K562 (cell line): ENCODE results near the gene SP6. TPM values are rescaled to one million over a fixed set of nuclear protein-coding genes. Genes with fewer than 3 reads are reported as not detected.

Source experiments
- ARID3B ChIP-seq: fragments of 250-450 bp; sonication (Bioruptor Pico); IDR thresholded peaks from 2 replicates; pipeline ENCODE4 v1.4.0; 2020; ENCODE audit warnings: borderline replicate concordance
- ATF7 ChIP-seq: fragments of 450-650 bp; IDR thresholded peaks from 2 replicates; pipeline ENCODE4 v1.7.1; 2014; ENCODE audit warnings: mild to moderate bottlenecking, moderate library complexity
- E2F8 ChIP-seq: fragments of 450-650 bp; IDR thresholded peaks from 2 replicates; pipeline ENCODE4 v1.7.1; 2018; ENCODE audit warnings: mild to moderate bottlenecking, low read depth; ENCODE audit not compliant: partially characterized antibody
- FOXK1 ChIP-seq: sonication (generic); formaldehyde crosslinking; IDR thresholded peaks from 2 replicates; pipeline ENCODE4 v1.8.0; 2022; ENCODE audit warnings: missing genetic modification reagents, mild to moderate bottlenecking, borderline replicate concordance
- HBP1 ChIP-seq: fragments of 450-650 bp; formaldehyde crosslinking; IDR thresholded peaks from 2 replicates; pipeline ENCODE4 v1.4.0; 2022; ENCODE audit warnings: missing genetic modification characterization
- ILK ChIP-seq: fragments of 450-650 bp; IDR thresholded peaks from 2 replicates; pipeline ENCODE4 v1.6.1; 2016; ENCODE audit warnings: missing genetic modification characterization, low read depth, mild to moderate bottlenecking, missing compliant biosample characterization, moderate library complexity, borderline replicate concordance
- PATZ1 ChIP-seq: fragments of 250-450 bp; sonication (Bioruptor Pico); IDR thresholded peaks from 2 replicates; pipeline ENCODE4 v1.5.0; 2020; ENCODE audit warnings: mild to moderate bottlenecking, borderline replicate concordance
- PHTF2 ChIP-seq: fragments of 250-450 bp; sonication (Bioruptor Pico); IDR thresholded peaks from 2 replicates; pipeline ENCODE4 v1.5.0; 2021; ENCODE audit warnings: mild to moderate bottlenecking
- XRCC5 ChIP-seq: fragments of 200-400 bp; formaldehyde crosslinking; IDR thresholded peaks from 2 replicates; pipeline ENCODE4 v1.6.1; 2017; ENCODE audit warnings: low read depth, mild to moderate bottlenecking, low read length
- ZBTB12 ChIP-seq: fragments of 250-450 bp; sonication (Bioruptor Pico); IDR thresholded peaks from 2 replicates; pipeline ENCODE4 v1.4.0; 2020
- ZBTB2 ChIP-seq: fragments of 450-650 bp; IDR thresholded peaks from 2 replicates; pipeline ENCODE4 v1.6.1; 2016; ENCODE audit warnings: antibody characterized with exemption
- ZFP91 ChIP-seq: sonication (generic); formaldehyde crosslinking; IDR thresholded peaks from 2 replicates; pipeline ENCODE4 v1.8.0; 2022; ENCODE audit warnings: mild to moderate bottlenecking, missing genetic modification reagents
- ZKSCAN3 ChIP-seq: fragments of 250-450 bp; sonication (Bioruptor Pico); IDR thresholded peaks from 2 replicates; pipeline ENCODE4 v1.4.0; 2020
- ZNF140 ChIP-seq: fragments of 250-450 bp; sonication (Bioruptor Pico); IDR thresholded peaks from 2 replicates; pipeline ENCODE4 v1.8.0; 2021; ENCODE audit warnings: moderate library complexity, mild to moderate bottlenecking, inconsistent platforms
- polyA plus RNA-seq, 8 experiments: library from polyadenylated mRNA; depleted of rRNA in 4 of 8; stranded (reverse) in 5 of 8; unstranded in 3 of 8; fragments of >200 nt; fragmentation: Nextera tagmentation in 2 of 8; fragmentation: Illumina TruSeq in 1 of 8; extraction: Ambion mirVana in 2 of 8; extraction: Trizol in 1 of 8; gene quantifications; 2 replicates each; pipeline versions ENCODE4 v1.2.1 to v1.2.3, GENCODE V29; 2011 to 2014; ENCODE audit warnings: inconsistent platforms in 1 of 8, missing spikeins in 1 of 8
- total RNA-seq, 7 experiments: library from RNA; depleted of rRNA in 6 of 7; stranded (reverse); fragments of >200 nt in 6 of 7; fragmentation: Illumina TruSeq in 2 of 7; extraction: Trizol in 2 of 7; gene quantifications; 2 replicates each; pipeline versions ENCODE4 v1.2.1 to v1.2.3, GENCODE V29; 2011 to 2021; ENCODE audit warnings: low replicate concordance in 1 of 7

SP6 gene
- total and polyA plus RNA-seq, 9 of the 15 experiments (the other 6 are each of a cell fraction or from before 2014, with no cell fraction given) = 0.11 to 7.9 (median 2.2) TPM

- TF ChIP-seq E2F8 (no peak), FOXK1 (CRISPR knock-in tag) (no peak), ZKSCAN3 (CRISPR knock-in tag) (no peak), PATZ1 (CRISPR knock-in tag) (no peak), ZNF140 (CRISPR knock-in tag) (no peak), ILK (tag) (no peak), ZFP91 (CRISPR knock-in tag) (no peak), HBP1 (CRISPR knock-in tag) (no peak), ZBTB12 (CRISPR knock-in tag) (no peak), ZBTB2 (no peak), XRCC5 (no peak), PHTF2 (CRISPR knock-in tag) (no peak), ARID3B (CRISPR knock-in tag) (no peak), ATF7 (no peak)
These were observed 17.0 kb upstream of the SP6 start (continued) for GRCh38 chr17:47867813-47868533.
